Measurements from ENCODE around the gene EME2. TPM values are rescaled to one million over a fixed set of nuclear protein-coding genes. Genes with fewer than 3 reads are reported as not detected.

EME2 gene
- total and polyA plus RNA-seq, 2 experiments from 2014 or later, result 4.1 to 15.0 TPM

- Histone ChIP-seq H2AFZ (no peak overlapping the region), H3K36me3 (ENCODE audit: insufficient read depth) (no peaks in the 10 kb centered on the region), H3F3A (replicated peaks; ENCODE audit: low read depth) (peaks cover 10% of the 10 kb centered on the region; the same call in 1 of the 2 replicates), H3K79me2 (replicated peaks; ENCODE audit: insufficient read depth) (peaks cover 15% of the 10 kb centered on the region), H3K9me2 (ENCODE audit: insufficient read depth) (no peaks in the 10 kb centered on the region), H3K4me1 (ENCODE audit: insufficient read depth) (peaks cover 4% of the 10 kb centered on the region; the same call in 1 of the 2 replicates), H3K4me2 (no peak overlapping the region), H4K20me1 (replicated peaks; ENCODE audit: insufficient read depth) (peaks cover 13% of the 10 kb centered on the region; the same call in 1 of the 2 replicates), H3K4me3 (no peak overlapping the region), H3K27ac (ENCODE audit: low read depth) (no peak overlapping the region), H3K27me3 (ENCODE audit: insufficient read depth) (no peaks in the 10 kb centered on the region)
- Mint-ChIP-seq H3K9me3 (peaks cover 11% of the 10 kb centered on the region; the same call in 2 of the 3 replicates), H3K27ac (no peak overlapping the region), H3K27me3 (ENCODE audit: insufficient read depth, low read depth, poor library complexity) (peaks cover 30% of the 10 kb centered on the region), H3K4me1 (peaks cover 7% of the 10 kb centered on the region), H3K4me3 (no peak overlapping the region), H3K36me3 (ENCODE audit: low read depth) (peaks cover 18% of the 10 kb centered on the region)
- no peak for TF ChIP-seq CTCF (conservative IDR thresholded peaks at IDR 0.05; ENCODE audit: low read depth in 2 of 2)
- TF ChIP-seq NANOG (IDR thresholded peaks at IDR 0.05; ENCODE audit: borderline replicate concordance), result no peak
- TF ChIP-seq POLR2AphosphoS5 (IDR thresholded peaks at IDR 0.05; ENCODE audit: low read depth), result no peak
- TF ChIP-seq CREB1 (CRISPR knock-in tag; IDR thresholded peaks at IDR 0.05; ENCODE audit: low read depth), result no peak
- TF ChIP-seq REST (IDR thresholded peaks at IDR 0.05; ENCODE audit: unreplicated experiment), result no peak
- no peak for TF ChIP-seq JUNB (IDR thresholded peaks at IDR 0.05; ENCODE audit: unreplicated experiment)
- no peak for TF ChIP-seq ETS1 (IDR thresholded peaks at IDR 0.05)
- TF ChIP-seq EZH2phosphoT487 (IDR thresholded peaks at IDR 0.05; ENCODE audit: unreplicated experiment), result no peak
- TF ChIP-seq STAT1 (IDR thresholded peaks at IDR 0.05; ENCODE audit: unreplicated experiment), result no peak
- DNase-seq (ENCODE audit: low spot score) (no peak), ATAC-seq (no peak)
These were observed 4.4 kb downstream of the EME2 start for GRCh38 chr16:1776991-1777374.

Data from GM23338 (cell line).